ENCODE results near the gene SNORC.

- TF ChIP-seq SUZ12 (IDR thresholded peaks at IDR 0.05; ENCODE audit: extremely low read depth, insufficient read depth, insufficient read length) (no peak), YY1 (IDR thresholded peaks at IDR 0.05; ENCODE audit: insufficient read depth, insufficient read length) (no peak)
These were observed 18.2 kb downstream of the SNORC start for GRCh38 chr2:232888099-232888836.

All from NT2/D1 (cell line).